Thyroid gland (tissue), 4 donors: ENCODE measurements around the gene FIBP. TPM values are rescaled to one million over a fixed set of nuclear protein-coding genes. Genes with fewer than 3 reads are reported as not detected.
A peak's percentile ranks its signal among the peaks of the same experiment; 100 is the strongest.

Experiments
- DNase-seq, 2 donors: peaks; one replicate each; pipeline ENCODE4 v3.0.0-alpha.2; 2019
- H3K27ac ChIP-seq, 3 donors: fragments of 200-600 bp; sonication (generic); 1 replicate in 2 of 3; 2 replicates in 1 of 3; pipeline ENCODE4 v1.5.1; 2016 to 2019; ENCODE audit warnings: mild to moderate bottlenecking in 1 of 3, moderate library complexity in 1 of 3
- H3K27me3 ChIP-seq: fragments of 200-600 bp; sonication (generic); one replicate; pipeline ENCODE4 v1.5.1; 2019
- H3K36me3 ChIP-seq, 2 donors: fragments of 200-600 bp; sonication (generic); one replicate each; pipeline ENCODE4 v1.5.1; 2016 to 2019
- H3K4me1 ChIP-seq, 2 donors: fragments of 200-600 bp; sonication (generic); one replicate each; pipeline ENCODE4 v1.5.1; 2017 to 2019
- H3K4me3 ChIP-seq, 3 donors: fragments of 200-600 bp; sonication (generic); replicated peaks in 1 of 3; 1 replicate in 2 of 3; 2 replicates in 1 of 3; pipeline ENCODE4 v1.5.1; 2016; ENCODE audit warnings: mild to moderate bottlenecking in 1 of 3
- H3K9me3 ChIP-seq: fragments of 200-600 bp; sonication (generic); one replicate; pipeline ENCODE4 v1.5.1; 2017
- POLR2A ChIP-seq, 2 donors: fragments of 450-650 bp; IDR thresholded peaks; one replicate each; pipeline ENCODE4 v1.6.1; 2017; ENCODE audit warnings: antibody characterized with exemption in 2 of 2, mild to moderate bottlenecking in 2 of 2, moderate library complexity in 1 of 2
- WGBS, 2 donors: methylation state at CpG; one replicate each; pipeline ENCODE4 v1.1.5; 2017; 5-methylcytosine and 5-hydroxymethylcytosine counted together
- intact Hi-C: fragments of 100-400 bp; cut with DNase I; formaldehyde crosslinking; loops from one replicate; pipeline ENCODE4 v1.15.1; 2023
- total RNA-seq, 4 donors: library from RNA; depleted of rRNA; stranded (reverse); fragments of >200 nt; gene quantifications; one replicate each; pipeline ENCODE4 v1.2.3, GENCODE V29; 2016
- TF ChIP-seq, protein P1 (sequence below), 6 experiments: fragments of 200-600 bp in 3 of 6; fragments of 450-650 bp in 3 of 6; sonication (generic) in 3 of 6; IDR thresholded peaks; one replicate each; pipeline ENCODE4 v1.5.1; 2016 to 2019; ENCODE audit warnings: antibody characterized with exemption in 6 of 6, mild to moderate bottlenecking in 2 of 6, inconsistent platforms in 1 of 6, moderate library complexity in 1 of 6

Gene FIBP
- total RNA-seq, 4 donors from 2014 or later: 65.9 to 128 (median 109) TPM

DNA sequence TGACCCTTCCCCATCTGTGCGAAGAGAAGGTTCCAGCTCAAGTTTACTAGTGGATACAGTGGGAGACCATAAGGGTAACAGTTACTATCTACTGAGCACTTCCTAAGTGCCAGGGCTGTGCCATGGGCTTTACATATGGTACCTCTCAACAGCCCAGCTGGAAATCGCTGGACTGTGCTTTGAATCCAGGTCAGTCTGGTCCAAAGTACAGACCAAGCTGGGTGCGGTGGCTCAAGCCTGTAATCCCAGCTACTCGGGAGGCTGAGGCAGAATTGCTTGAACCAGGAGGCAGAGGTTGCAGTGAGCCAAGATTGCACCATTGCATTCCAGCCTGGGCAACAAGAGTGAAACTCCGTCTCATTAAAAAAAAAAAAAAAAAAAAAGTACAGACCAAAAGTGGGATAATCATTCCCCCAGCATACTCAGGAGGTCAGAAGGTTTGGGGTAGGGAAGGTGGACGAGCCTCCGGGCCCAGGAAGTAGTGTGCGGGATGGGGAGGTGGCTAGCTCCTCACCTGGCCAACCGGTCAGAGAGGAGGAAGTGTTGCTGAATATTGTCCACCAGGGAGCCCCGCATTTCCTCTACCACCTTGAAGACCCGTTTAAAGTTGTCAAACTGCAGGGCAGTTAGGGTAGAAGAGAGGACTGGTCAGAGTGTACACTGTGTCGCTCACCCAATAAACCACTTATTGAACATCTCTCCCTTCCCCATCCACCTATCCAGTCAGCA, 2.3 kb downstream of the FIBP start:
- intact Hi-C loops: loop anchor here (2.0 kb wide), 1 partner anchor 103 kb away; no protein-coding TSS in a partner anchor
- TF ChIP-seq, protein P1, sequence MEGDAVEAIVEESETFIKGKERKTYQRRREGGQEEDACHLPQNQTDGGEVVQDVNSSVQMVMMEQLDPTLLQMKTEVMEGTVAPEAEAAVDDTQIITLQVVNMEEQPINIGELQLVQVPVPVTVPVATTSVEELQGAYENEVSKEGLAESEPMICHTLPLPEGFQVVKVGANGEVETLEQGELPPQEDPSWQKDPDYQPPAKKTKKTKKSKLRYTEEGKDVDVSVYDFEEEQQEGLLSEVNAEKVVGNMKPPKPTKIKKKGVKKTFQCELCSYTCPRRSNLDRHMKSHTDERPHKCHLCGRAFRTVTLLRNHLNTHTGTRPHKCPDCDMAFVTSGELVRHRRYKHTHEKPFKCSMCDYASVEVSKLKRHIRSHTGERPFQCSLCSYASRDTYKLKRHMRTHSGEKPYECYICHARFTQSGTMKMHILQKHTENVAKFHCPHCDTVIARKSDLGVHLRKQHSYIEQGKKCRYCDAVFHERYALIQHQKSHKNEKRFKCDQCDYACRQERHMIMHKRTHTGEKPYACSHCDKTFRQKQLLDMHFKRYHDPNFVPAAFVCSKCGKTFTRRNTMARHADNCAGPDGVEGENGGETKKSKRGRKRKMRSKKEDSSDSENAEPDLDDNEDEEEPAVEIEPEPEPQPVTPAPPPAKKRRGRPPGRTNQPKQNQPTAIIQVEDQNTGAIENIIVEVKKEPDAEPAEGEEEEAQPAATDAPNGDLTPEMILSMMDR (IDR thresholded peaks at IDR 0.05): no peak
- no peak for TF ChIP-seq POLR2A (IDR thresholded peaks at IDR 0.05)
- 89 to 95% methylated on average over 9 to 12 of the region's 12 CpGs for WGBS, 2 donors
- no peak overlapping the region for H3K27ac ChIP-seq
- H3K4me1 ChIP-seq: peaks cover 25% of the 10 kb centered on the region in 2 donors
- peaks cover 12 to 16% of the 10 kb centered on the region in 2 donors for H3K36me3 ChIP-seq
- H3K27me3 ChIP-seq: no peaks in the 10 kb centered on the region
- no peak overlapping the region for H3K4me3 ChIP-seq
- no peak for DNase-seq
- H3K9me3 ChIP-seq: no peaks in the 10 kb centered on the region

DNA sequence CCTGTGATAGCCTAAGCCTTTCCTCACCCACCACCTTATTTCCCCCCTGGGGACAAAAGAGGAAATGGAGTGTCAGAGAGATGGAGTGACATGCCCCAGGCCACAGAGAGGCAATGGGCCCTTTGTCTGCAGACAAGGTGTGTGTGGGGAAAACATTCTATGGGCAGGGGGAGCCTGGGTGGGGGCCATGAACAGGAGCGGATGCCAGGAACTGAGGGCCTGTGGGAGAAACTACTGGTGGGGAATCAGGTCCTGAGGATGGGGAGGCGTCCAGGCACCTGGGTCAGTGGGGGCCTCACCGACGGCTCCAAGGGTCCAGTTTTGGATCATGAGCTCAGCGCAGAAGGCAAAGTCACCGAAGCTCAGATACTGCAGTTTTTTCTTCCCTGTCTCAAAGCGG, 3.0 kb downstream of the FIBP start:
- TF ChIP-seq, protein P1 (IDR thresholded peaks at IDR 0.05): no peak
- no peak for TF ChIP-seq POLR2A (IDR thresholded peaks at IDR 0.05)
- no peak for DNase-seq
- no peaks in the 10 kb centered on the region for H3K27me3 ChIP-seq
- no peak overlapping the region for H3K27ac ChIP-seq
- intact Hi-C loops: no loop called here
- no peak overlapping the region for H3K4me3 ChIP-seq
- 95% methylated on average over 7 of the region's 7 CpGs for WGBS, 2 donors
- peaks cover 23 to 24% of the 10 kb centered on the region in 2 donors for H3K4me1 ChIP-seq
- no peaks in the 10 kb centered on the region for H3K9me3 ChIP-seq
- H3K36me3 ChIP-seq: peaks cover 12 to 16% of the 10 kb centered on the region in 2 donors

- intact Hi-C loops: loop anchor here (5.0 kb wide), 1 partner anchor 83 kb away; no protein-coding TSS in a partner anchor
These were observed 3.6 kb downstream of the FIBP start for GRCh38 chr11:65884716-65885092.

DNA sequence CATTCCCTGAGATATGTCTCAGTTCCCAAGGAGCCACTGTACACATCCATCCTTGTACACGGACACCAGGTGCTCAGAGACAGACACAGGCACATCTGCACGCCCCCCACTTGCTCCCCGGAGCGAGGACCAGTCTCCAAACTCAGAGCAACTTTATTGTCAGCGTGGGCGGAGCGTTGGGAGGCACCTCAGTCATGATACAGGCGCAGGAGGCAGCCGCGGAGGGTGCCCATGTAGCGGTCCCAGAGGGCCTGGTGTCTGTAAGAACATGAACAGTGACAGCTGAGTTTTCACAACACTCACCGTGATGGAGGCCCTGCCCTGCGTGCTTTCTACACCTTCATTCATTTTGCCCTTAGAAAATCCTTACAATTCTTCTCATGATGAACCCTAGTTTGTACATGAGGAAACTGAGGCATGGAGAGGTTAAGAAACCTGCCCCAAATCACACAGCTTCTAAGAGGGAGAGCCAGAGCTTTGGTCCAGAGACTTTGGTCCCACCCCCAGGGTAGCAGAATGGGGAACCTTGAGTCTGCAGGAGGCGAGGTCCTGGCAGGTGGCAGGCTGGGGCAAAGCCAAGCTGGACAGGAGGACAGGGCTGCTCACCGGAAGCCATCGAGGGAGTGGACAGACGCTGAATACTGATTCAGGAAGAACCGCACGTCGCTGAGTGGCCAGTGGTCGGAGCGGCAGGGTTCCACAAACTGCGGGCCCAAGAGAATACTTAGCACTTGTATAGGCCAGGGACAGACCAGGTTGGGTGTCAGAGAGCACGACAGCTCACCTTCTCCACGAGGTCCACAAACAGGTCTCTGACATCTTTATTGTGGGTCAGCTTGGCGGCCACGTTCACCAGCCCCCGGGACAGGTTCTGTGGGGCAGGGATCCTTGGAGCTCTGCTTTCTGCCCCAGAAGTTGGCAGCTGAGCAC, 4.2 kb downstream of the FIBP start:
- WGBS, 2 donors: 87 to 88% methylated on average over 23 to 28 of the region's 28 CpGs
- no peak for DNase-seq
- H3K36me3 ChIP-seq: peaks cover 12 to 16% of the 10 kb centered on the region in 2 donors

More at GRCh38 chr11:65884716-65885092, 3.6 kb downstream of the FIBP start:
- no peak overlapping the region for H3K4me3 ChIP-seq
- TF ChIP-seq, protein P1 (IDR thresholded peaks at IDR 0.05): peak; percentile 93 to 99 (median 98)
- TF ChIP-seq POLR2A (IDR thresholded peaks at IDR 0.05): no peak
- H3K27ac ChIP-seq: no peak overlapping the region
- 4 to 14% methylated on average over 5 to 8 of the region's 9 CpGs for WGBS, 2 donors
- H3K4me1 ChIP-seq: peaks cover 19 to 20% of the 10 kb centered on the region in 2 donors
- H3K36me3 ChIP-seq: peaks cover 12 to 16% of the 10 kb centered on the region in 2 donors
- peak; percentile 74 to 79 for DNase-seq
- H3K27me3 ChIP-seq: no peaks in the 10 kb centered on the region
- H3K9me3 ChIP-seq: no peaks in the 10 kb centered on the region

More for the DNA sequence above, 4.2 kb downstream of the FIBP start:
- no peak overlapping the region for H3K27ac ChIP-seq
- intact Hi-C loops: loop anchor here (5.0 kb wide), 1 partner anchor 83 kb away; no protein-coding TSS in a partner anchor
- no peaks in the 10 kb centered on the region for H3K9me3 ChIP-seq
- H3K4me1 ChIP-seq: peaks cover 13 to 14% of the 10 kb centered on the region in 2 donors
- H3K27me3 ChIP-seq: no peaks in the 10 kb centered on the region
- TF ChIP-seq POLR2A (IDR thresholded peaks at IDR 0.05): no peak
- TF ChIP-seq, protein P1 (IDR thresholded peaks at IDR 0.05): no peak
- H3K4me3 ChIP-seq: no peak overlapping the region
